Measurements from ENCODE around the gene LILRB5.
"Not testable (repeated sequence)": the region's sequence is repeated elsewhere in the genome, so short reads cannot be mapped to it uniquely, and the experiment has no call there.

DNA sequence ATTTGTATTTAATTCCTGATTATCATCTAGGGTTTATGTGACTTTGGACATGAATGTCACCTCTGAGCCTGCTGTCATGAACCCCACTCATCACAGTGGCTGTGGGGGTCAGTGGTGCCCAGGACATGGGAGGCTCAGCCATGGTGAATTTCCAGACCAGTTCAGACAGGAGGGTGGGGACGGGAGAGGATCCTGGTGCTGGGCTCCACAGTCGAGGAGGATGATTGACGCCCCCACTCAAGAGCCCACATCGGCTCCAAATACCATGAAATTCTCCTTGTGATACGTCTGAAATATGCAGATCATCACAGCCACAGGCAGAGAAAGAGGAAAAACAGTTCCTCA is 33.2 kb downstream of the LILRB5 start:
- TF ChIP-seq, protein P1, sequence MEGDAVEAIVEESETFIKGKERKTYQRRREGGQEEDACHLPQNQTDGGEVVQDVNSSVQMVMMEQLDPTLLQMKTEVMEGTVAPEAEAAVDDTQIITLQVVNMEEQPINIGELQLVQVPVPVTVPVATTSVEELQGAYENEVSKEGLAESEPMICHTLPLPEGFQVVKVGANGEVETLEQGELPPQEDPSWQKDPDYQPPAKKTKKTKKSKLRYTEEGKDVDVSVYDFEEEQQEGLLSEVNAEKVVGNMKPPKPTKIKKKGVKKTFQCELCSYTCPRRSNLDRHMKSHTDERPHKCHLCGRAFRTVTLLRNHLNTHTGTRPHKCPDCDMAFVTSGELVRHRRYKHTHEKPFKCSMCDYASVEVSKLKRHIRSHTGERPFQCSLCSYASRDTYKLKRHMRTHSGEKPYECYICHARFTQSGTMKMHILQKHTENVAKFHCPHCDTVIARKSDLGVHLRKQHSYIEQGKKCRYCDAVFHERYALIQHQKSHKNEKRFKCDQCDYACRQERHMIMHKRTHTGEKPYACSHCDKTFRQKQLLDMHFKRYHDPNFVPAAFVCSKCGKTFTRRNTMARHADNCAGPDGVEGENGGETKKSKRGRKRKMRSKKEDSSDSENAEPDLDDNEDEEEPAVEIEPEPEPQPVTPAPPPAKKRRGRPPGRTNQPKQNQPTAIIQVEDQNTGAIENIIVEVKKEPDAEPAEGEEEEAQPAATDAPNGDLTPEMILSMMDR (IDR thresholded peaks at IDR 0.05): not testable (repeated sequence)
- not testable (repeated sequence) for TF ChIP-seq POLR2AphosphoS5, POLR2A (IDR thresholded peaks at IDR 0.05)
